Endothelial cell of umbilical vein (primary cell): Measurements from ENCODE around the gene UBL5. TPM values are rescaled to one million over a fixed set of nuclear protein-coding genes. Genes with fewer than 3 reads are reported as not detected.
A peak's percentile ranks its signal among the peaks of the same experiment; 100 is the strongest.

Source experiments
- BruUV-seq: library from RNA; stranded (reverse); fragments of 400-500 nt; replicated peaks from 2 replicates; lab custom pipeline; 2021; lab: Mats Ljungman, UMichigan
- CTCF ChIA-PET: fragments of 300-600, 350-600 bp; sonication (Branson Sonifier 250); formaldehyde crosslinking; loops from one replicate; lab custom pipeline; 2021; ENCODE audit warnings: antibody characterized with exemption, inconsistent platforms; lab: Charles Lee
- POLR2A ChIA-PET: fragments of 300-600, 350-600 bp; sonication (Branson Sonifier 250); formaldehyde crosslinking; loops from one replicate; lab custom pipeline; 2021; ENCODE audit warnings: antibody characterized with exemption, inconsistent platforms; lab: Charles Lee
- DNase-seq: peaks from one replicate; pipeline ENCODE4 v3.0.0-alpha.2; 2011; ENCODE audit warnings: low read depth, low spot score
- FAIRE-seq: peaks from 2 replicates; lab custom pipeline; 2011; peaks lifted over from hg19 to GRCh38; lab: Jason Lieb, UNC
- H2AFZ ChIP-seq: 2 replicates; pipeline ENCODE4 v1.6.0; 2012; ENCODE audit warnings: low read depth, low read length, control low read depth, inconsistent platforms
- H3K27ac ChIP-seq: 2 replicates; pipeline ENCODE4 v1.5.1; 2011; ENCODE audit warnings: low read depth, mild to moderate bottlenecking, control low read depth, low read length, moderate library complexity; ENCODE audit not compliant: insufficient read depth
- H3K27me3 ChIP-seq, 2 experiments: 2 replicates each; pipeline versions ENCODE4 v1.6.0 to v1.6.1; 2011; ENCODE audit warnings: low read length in 2 of 2, mixed read lengths in 1 of 2; ENCODE audit not compliant: control insufficient read depth in 2 of 2, insufficient read depth in 2 of 2
- H3K36me3 ChIP-seq, 2 experiments: 2 replicates in 1 of 2; 3 replicates in 1 of 2; pipeline ENCODE4 v1.5.1; 2011; ENCODE audit warnings: low read length in 2 of 2, mild to moderate bottlenecking in 1 of 2, moderate library complexity in 1 of 2; ENCODE audit not compliant: control insufficient read depth in 2 of 2, insufficient read depth in 2 of 2; ENCODE audit errors: extremely low read depth in 1 of 2
- H3K4me1 ChIP-seq: 3 replicates; pipeline ENCODE4 v1.5.1; 2011; ENCODE audit warnings: mild to moderate bottlenecking, low read length; ENCODE audit not compliant: control insufficient read depth, insufficient read depth; ENCODE audit errors: extremely low read depth
- H3K4me2 ChIP-seq: 2 replicates; pipeline ENCODE4 v1.6.1; 2011; ENCODE audit warnings: low read length, control low read depth, mixed read lengths; ENCODE audit not compliant: insufficient read depth
- H3K4me3 ChIP-seq, 3 experiments: fragments of 200-600 bp in 1 of 3; sonication (generic), shearing (Covaris generic) in 1 of 3; replicated peaks in 1 of 3; 2 replicates each; pipeline ENCODE4 v1.5.1; 2011 to 2016; ENCODE audit warnings: control low read depth in 3 of 3, low read length in 3 of 3, mild to moderate bottlenecking in 2 of 3, inconsistent platforms in 1 of 3, low read depth in 1 of 3, moderate library complexity in 1 of 3; ENCODE audit not compliant: insufficient read depth in 1 of 3
- H3K79me2 ChIP-seq: 2 replicates; pipeline ENCODE4 v1.6.0; 2012; ENCODE audit warnings: low read length, inconsistent platforms; ENCODE audit not compliant: control insufficient read depth, insufficient read depth
- H3K9ac ChIP-seq: replicated peaks from 2 replicates; pipeline ENCODE3; 2011; ENCODE audit warnings: low read length, control low read depth; ENCODE audit not compliant: insufficient read depth; ENCODE audit errors: extremely low read depth
- H3K9me1 ChIP-seq: replicated peaks from 3 replicates; pipeline ENCODE4 v1.6.0; 2011; ENCODE audit warnings: mild to moderate bottlenecking, low read length; ENCODE audit not compliant: control insufficient read depth, insufficient read depth; ENCODE audit errors: extremely low read depth
- H3K9me3 ChIP-seq: replicated peaks from 2 replicates; pipeline ENCODE4 v1.5.1; 2012; ENCODE audit warnings: low read length, inconsistent platforms; ENCODE audit not compliant: control insufficient read depth, insufficient read depth
- H4K20me1 ChIP-seq: replicated peaks from 2 replicates; pipeline ENCODE3; 2011; ENCODE audit warnings: mild to moderate bottlenecking, low read length; ENCODE audit not compliant: control insufficient read depth, insufficient read depth; ENCODE audit errors: extremely low read depth
- EZH2 ChIP-seq: IDR thresholded peaks from 2 replicates; pipeline ENCODE4 v1.6.1; 2012; ENCODE audit warnings: borderline replicate concordance, low read depth, mild to moderate bottlenecking, moderate library complexity, low read length, inconsistent platforms; ENCODE audit not compliant: severe bottlenecking
- FOS ChIP-seq: IDR thresholded peaks from 2 replicates; pipeline ENCODE4 v1.6.1; 2011; ENCODE audit warnings: mild to moderate bottlenecking, low read length, moderate library complexity, borderline replicate concordance; ENCODE audit not compliant: insufficient read depth
- GATA2 ChIP-seq: IDR thresholded peaks from 2 replicates; pipeline ENCODE4 v1.7.0; 2011; ENCODE audit warnings: low read depth, mild to moderate bottlenecking, moderate library complexity, mixed read lengths, low read length; ENCODE audit not compliant: insufficient read length, insufficient read depth
- JUN ChIP-seq: IDR thresholded peaks from 2 replicates; pipeline ENCODE4 v1.6.1; 2011; ENCODE audit warnings: borderline replicate concordance, low read depth; ENCODE audit not compliant: insufficient read length, insufficient read depth
- MYC ChIP-seq: IDR thresholded peaks from one replicate; pipeline ENCODE4 v1.6.1; 2011; ENCODE audit warnings: mild to moderate bottlenecking, low read depth, low read length
- POLR2A ChIP-seq: IDR thresholded peaks from 2 replicates; pipeline ENCODE4 v1.6.1; 2012; ENCODE audit warnings: low read depth, mild to moderate bottlenecking, control low read depth, low read length
- POLR2AphosphoS5 ChIP-seq: IDR thresholded peaks from 2 replicates; pipeline ENCODE4 v1.6.1; 2012; ENCODE audit warnings: low read depth, mild to moderate bottlenecking, control low read depth, low read length, moderate library complexity; ENCODE audit not compliant: insufficient read depth
- dilution Hi-C: fragments of 300-500 bp; cut with MboI; formaldehyde crosslinking; loops from one replicate; pipeline ENCODE4 v1.15.0; 2019; ENCODE audit warnings: low sequenced_read_pairs; ENCODE audit not compliant: extremely low pct_ligation_motif_present
- intact Hi-C: fragments of 100-400 bp; cut with micrococcal nuclease; formaldehyde crosslinking; loops from one replicate; pipeline ENCODE4 v1.10.0; 2022
- polyA plus RNA-seq, 4 experiments: library from polyadenylated mRNA; depleted of rRNA in 3 of 4; stranded (reverse) in 3 of 4; unstranded in 1 of 4; fragments of >200 nt; gene quantifications; 2 replicates each; pipeline versions ENCODE4 v1.2.1 to v1.2.3, GENCODE V29; 2011 to 2012; ENCODE audit warnings: missing spikeins in 1 of 4
- total RNA-seq: library from RNA; stranded (reverse); gene quantifications from 2 replicates; pipeline ENCODE4 v1.2.3, GENCODE V29; 2021
- TF ChIP-seq, protein P1 (sequence below), 2 donors: IDR thresholded peaks; 1 replicate in 1 of 2; 2 replicates in 1 of 2; pipeline ENCODE4 v1.5.1; 2011; ENCODE audit warnings: low read length in 2 of 2, mild to moderate bottlenecking in 2 of 2, moderate library complexity in 2 of 2, control low read depth in 1 of 2, inconsistent platforms in 1 of 2, low read depth in 1 of 2; ENCODE audit not compliant: insufficient read depth in 1 of 2; ENCODE audit errors: extremely low read depth in 1 of 2
- TF ChIP-seq, protein P2 (sequence below): IDR thresholded peaks from 2 replicates; pipeline ENCODE4 v1.6.1; 2011; ENCODE audit not compliant: insufficient read depth, insufficient read length

The UBL5 gene
- total and polyA plus RNA-seq, 2 donors (not counting 3 experiments of a cell fraction or from before 2014, with no cell fraction given), result 351 to 1,226 TPM

DNA sequence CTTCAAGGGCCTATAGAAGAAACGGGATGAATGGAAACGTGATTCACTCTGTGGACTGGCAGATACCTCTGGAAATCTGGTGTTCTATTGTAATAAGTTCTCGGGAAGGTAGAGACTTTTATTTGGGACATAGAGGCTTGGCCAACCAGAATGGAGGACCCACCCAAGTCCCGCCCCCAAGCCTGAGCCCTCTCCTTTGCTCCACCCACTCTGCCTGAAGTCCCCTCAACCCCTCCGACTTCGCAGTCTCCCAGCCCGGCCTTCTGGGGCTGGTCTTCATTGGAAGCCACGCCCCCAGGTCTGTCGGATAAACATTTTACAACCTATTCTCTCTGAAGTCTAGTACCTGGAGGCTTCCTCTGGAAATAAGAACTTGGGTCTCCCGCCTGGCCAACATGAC lies 25.7 kb upstream of the UBL5 start:
- POLR2A ChIA-PET, result no interaction called here
- Histone ChIP-seq H4K20me1 (no peaks in the 10 kb centered on the region), H2AFZ (no peak overlapping the region), H3K9ac (no peak overlapping the region), H3K27ac (no peak overlapping the region), H3K79me2 (no peaks in the 10 kb centered on the region), H3K36me3 (peaks cover 0 to 2% of the 10 kb centered on the region in 2 experiments), H3K9me3 (no peaks in the 10 kb centered on the region), H3K4me2 (no peak overlapping the region), H3K4me1 (no peaks in the 10 kb centered on the region), H3K9me1 (no peaks in the 10 kb centered on the region), H3K4me3 (no peak overlapping the region), H3K27me3 (no peaks in the 10 kb centered on the region)
- DNase-seq, result no peak
- intact Hi-C loops, result no loop called here
- BruUV-seq, result no TSS peak
- TF ChIP-seq JUN (no peak), GATA2 (no peak), EZH2 (no peak), POLR2A (no peak), FOS (no peak), POLR2AphosphoS5 (no peak), MYC (no peak)
- TF ChIP-seq, protein P1, sequence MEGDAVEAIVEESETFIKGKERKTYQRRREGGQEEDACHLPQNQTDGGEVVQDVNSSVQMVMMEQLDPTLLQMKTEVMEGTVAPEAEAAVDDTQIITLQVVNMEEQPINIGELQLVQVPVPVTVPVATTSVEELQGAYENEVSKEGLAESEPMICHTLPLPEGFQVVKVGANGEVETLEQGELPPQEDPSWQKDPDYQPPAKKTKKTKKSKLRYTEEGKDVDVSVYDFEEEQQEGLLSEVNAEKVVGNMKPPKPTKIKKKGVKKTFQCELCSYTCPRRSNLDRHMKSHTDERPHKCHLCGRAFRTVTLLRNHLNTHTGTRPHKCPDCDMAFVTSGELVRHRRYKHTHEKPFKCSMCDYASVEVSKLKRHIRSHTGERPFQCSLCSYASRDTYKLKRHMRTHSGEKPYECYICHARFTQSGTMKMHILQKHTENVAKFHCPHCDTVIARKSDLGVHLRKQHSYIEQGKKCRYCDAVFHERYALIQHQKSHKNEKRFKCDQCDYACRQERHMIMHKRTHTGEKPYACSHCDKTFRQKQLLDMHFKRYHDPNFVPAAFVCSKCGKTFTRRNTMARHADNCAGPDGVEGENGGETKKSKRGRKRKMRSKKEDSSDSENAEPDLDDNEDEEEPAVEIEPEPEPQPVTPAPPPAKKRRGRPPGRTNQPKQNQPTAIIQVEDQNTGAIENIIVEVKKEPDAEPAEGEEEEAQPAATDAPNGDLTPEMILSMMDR (IDR thresholded peaks at IDR 0.05; ENCODE audit: extremely low read depth in 1 of 2, insufficient read depth in 1 of 2, low read depth in 1 of 2, low read length in 2 of 2), result no peak
- TF ChIP-seq, protein P2, sequence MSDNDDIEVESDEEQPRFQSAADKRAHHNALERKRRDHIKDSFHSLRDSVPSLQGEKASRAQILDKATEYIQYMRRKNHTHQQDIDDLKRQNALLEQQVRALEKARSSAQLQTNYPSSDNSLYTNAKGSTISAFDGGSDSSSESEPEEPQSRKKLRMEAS, result no peak
- FAIRE-seq, result peak; percentile 31
- dilution Hi-C loops, result no loop called here
- CTCF ChIA-PET, result interaction anchor here (1.2 kb wide), 1 partner anchor 597 kb away, joined by 3 read pairs; no protein-coding TSS in a partner anchor
